GM18909 (cell line): ENCODE results near the gene DHX36.

Experiments used
- ATAC-seq: cut with Tn5 transposase; IDR thresholded peaks from one replicate; pipeline ENCODE4 v1.9.1; 2021; ENCODE audit warnings: mild to moderate bottlenecking; ENCODE audit not compliant: unreplicated experiment, poor library complexity

The DHX36 gene

GRCh38 chr3:154290187-154290586 is 34.1 kb downstream of the DHX36 start:
- no peak for ATAC-seq

- ATAC-seq: peak; percentile 61
Observed at GRCh38 chr3:154285221-154285620, 39.1 kb downstream of the DHX36 start.

GRCh38 chr3:154280161-154280560 is 44.1 kb downstream of the DHX36 start:
- no peak for ATAC-seq

GRCh38 chr3:154275965-154276364 is 48.3 kb downstream of the DHX36 start:
- ATAC-seq: no peak

- ATAC-seq: no peak
Observed at GRCh38 chr3:154275292-154275691, 49.0 kb downstream of the DHX36 start.

- no peak for ATAC-seq
Observed at GRCh38 chr3:154274348-154274747, 49.9 kb downstream of the DHX36 start.

- no peak for ATAC-seq
Observed at GRCh38 chr3:154273381-154273780, 50.9 kb downstream of the DHX36 start.

GRCh38 chr3:154254527-154254926 is 69.8 kb downstream of the DHX36 start:
- no peak for ATAC-seq

- peak; percentile 96 for ATAC-seq
Observed at GRCh38 chr3:154252759-154253638, 71.3 kb downstream of the DHX36 start.

- ATAC-seq: no peak
Observed at GRCh38 chr3:154251610-154252009, 72.7 kb downstream of the DHX36 start.

GRCh38 chr3:154250291-154250690 is 74.0 kb downstream of the DHX36 start:
- ATAC-seq: no peak

GRCh38 chr3:154247806-154248415 is 76.4 kb downstream of the DHX36 start:
- ATAC-seq: no peak

GRCh38 chr3:154244644-154245043 is 79.6 kb downstream of the DHX36 start:
- no peak for ATAC-seq

- ATAC-seq: no peak
Observed at GRCh38 chr3:154243353-154243752, 80.9 kb downstream of the DHX36 start.

- no peak for ATAC-seq
Observed at GRCh38 chr3:154242766-154243165, 81.5 kb downstream of the DHX36 start.

- ATAC-seq: no peak
Observed at GRCh38 chr3:154241496-154241895, 82.8 kb downstream of the DHX36 start.

GRCh38 chr3:154240235-154240634 is 84.1 kb downstream of the DHX36 start:
- no peak for ATAC-seq

- no peak for ATAC-seq
Observed at GRCh38 chr3:154236331-154236730, 88.0 kb downstream of the DHX36 start.

- no peak for ATAC-seq
Observed at GRCh38 chr3:154235330-154235729, 89.0 kb downstream of the DHX36 start.

- ATAC-seq: no peak
Observed at GRCh38 chr3:154229217-154229590, 95.1 kb downstream of the DHX36 start.

GRCh38 chr3:154228561-154229216 is 95.6 kb downstream of the DHX36 start:
- no peak for ATAC-seq
